Spleen (tissue), 11 donors: ENCODE measurements around the gene SETD1B. TPM values are rescaled to one million over a fixed set of nuclear protein-coding genes. Genes with fewer than 3 reads are reported as not detected.
A peak's percentile ranks its signal among the peaks of the same experiment; 100 is the strongest.

Experiments
- DNase-seq: peaks from one replicate; pipeline ENCODE4 v3.0.0-alpha.2; 2020
- H3K27ac ChIP-seq, 8 donors: fragments of 200-600 bp; sonication (generic) in 7 of 8; 1 replicate in 4 of 8; 2 replicates in 4 of 8; pipeline versions ENCODE4 v1.5.0 to v1.8.0; 2016 to 2021; ENCODE audit warnings: inconsistent platforms in 4 of 8, mild to moderate bottlenecking in 4 of 8, moderate library complexity in 1 of 8
- H3K27me3 ChIP-seq, 7 donors: fragments of 200-600 bp; sonication (generic) in 6 of 7; replicated peaks in 1 of 7; 1 replicate in 4 of 7; 2 replicates in 3 of 7; pipeline versions ENCODE4 v1.5.0 to v1.8.0; 2016 to 2021; ENCODE audit warnings: inconsistent platforms in 3 of 7, mild to moderate bottlenecking in 1 of 7
- H3K36me3 ChIP-seq, 6 donors: fragments of 200-600 bp; sonication (generic) in 5 of 6; 1 replicate in 4 of 6; 2 replicates in 2 of 6; pipeline versions ENCODE4 v1.5.0 to v1.8.0; 2016 to 2021; ENCODE audit warnings: inconsistent platforms in 2 of 6
- H3K4me1 ChIP-seq, 6 donors: fragments of 200-600 bp; sonication (generic) in 5 of 6; 1 replicate in 3 of 6; 2 replicates in 3 of 6; pipeline versions ENCODE4 v1.5.0 to v1.8.0; 2016 to 2021; ENCODE audit warnings: inconsistent platforms in 3 of 6
- H3K4me3 ChIP-seq, 8 donors: fragments of 200-600 bp; sonication (generic) in 7 of 8; 1 replicate in 4 of 8; 2 replicates in 4 of 8; pipeline versions ENCODE4 v1.5.0 to v1.8.0; 2016 to 2021; ENCODE audit warnings: inconsistent platforms in 4 of 8, mild to moderate bottlenecking in 4 of 8, moderate library complexity in 2 of 8
- H3K9me3 ChIP-seq, 8 donors: fragments of 200-600 bp; sonication (generic) in 7 of 8; 1 replicate in 4 of 8; 2 replicates in 4 of 8; pipeline versions ENCODE4 v1.5.0 to v1.8.0; 2016 to 2021; ENCODE audit warnings: inconsistent platforms in 4 of 8
- POLR2A ChIP-seq, 3 donors: fragments of 450-650 bp; IDR thresholded peaks; one replicate each; pipeline ENCODE4 v1.5.1; 2017; ENCODE audit warnings: antibody characterized with exemption in 3 of 3, mild to moderate bottlenecking in 1 of 3
- POLR2AphosphoS5 ChIP-seq, 3 donors: sonication (generic); formaldehyde crosslinking; IDR thresholded peaks; one replicate each; pipeline ENCODE4 v1.5.1; 2017; ENCODE audit warnings: antibody characterized with exemption in 3 of 3
- WGBS, 5 donors: extraction: QIAGEN DNeasy Blood & Tissue Kit in 3 of 5; methylation state at CpG; one replicate each; pipeline versions ENCODE4 v1.1.5 to v1.1.7; 2013 to 2018; 5-methylcytosine and 5-hydroxymethylcytosine counted together
- intact Hi-C: fragments of 100-400 bp; cut with DNase I; formaldehyde crosslinking; loops from one replicate; pipeline ENCODE4 v1.15.0; 2023; ENCODE audit warnings: low total_unique reads
- polyA plus RNA-seq, 3 donors: library from polyadenylated mRNA; stranded (reverse); fragments of 200-250 nt; gene quantifications; one replicate each; pipeline ENCODE4 v1.2.1, GENCODE V29; 2013
- total RNA-seq, 7 donors: library from RNA; depleted of rRNA in 3 of 7; stranded (reverse); fragments of >200 nt in 3 of 7; fragmentation: NEBNext Ultra II Directional in 4 of 7; extraction: Animal tissue kit (Norgen Biotek cat#: 25700) in 4 of 7; gene quantifications; one replicate each; pipeline versions ENCODE4 v1.1.0 to v1.2.1, GENCODE V29; 2016 to 2021
- TF ChIP-seq, protein P1 (sequence below), 11 experiments: fragments of 200-600 bp in 7 of 11; fragments of 450-650 bp in 4 of 11; sonication (generic) in 4 of 11; IDR thresholded peaks in 8 of 11; conservative IDR thresholded peaks in 3 of 11; 1 replicate in 7 of 11; 2 replicates in 4 of 11; pipeline versions ENCODE4 v1.4.0 to v1.8.0; 2016 to 2021; ENCODE audit warnings: antibody characterized with exemption in 11 of 11, inconsistent platforms in 4 of 11, mild to moderate bottlenecking in 1 of 11
- donor health status: healthy with polysubstance abuse.
- donor health status: DM: no; HTN: no; CAD: no; lungs with moderate emphysema.
- donor health status: DM: no; HTN: no; CAD: no.
- donor health status: Bipolar disorder and iron deficiency.
- donor health status: healthy.
- donor health status: DM: no; HTN: no; CAD: no.
- donor health status: DM: yes; HTN: yes; CAD: no.

SETD1B gene
- total and polyA plus RNA-seq, 10 donors, result 3.3 to 37.7 (median 22.1) TPM

DNA sequence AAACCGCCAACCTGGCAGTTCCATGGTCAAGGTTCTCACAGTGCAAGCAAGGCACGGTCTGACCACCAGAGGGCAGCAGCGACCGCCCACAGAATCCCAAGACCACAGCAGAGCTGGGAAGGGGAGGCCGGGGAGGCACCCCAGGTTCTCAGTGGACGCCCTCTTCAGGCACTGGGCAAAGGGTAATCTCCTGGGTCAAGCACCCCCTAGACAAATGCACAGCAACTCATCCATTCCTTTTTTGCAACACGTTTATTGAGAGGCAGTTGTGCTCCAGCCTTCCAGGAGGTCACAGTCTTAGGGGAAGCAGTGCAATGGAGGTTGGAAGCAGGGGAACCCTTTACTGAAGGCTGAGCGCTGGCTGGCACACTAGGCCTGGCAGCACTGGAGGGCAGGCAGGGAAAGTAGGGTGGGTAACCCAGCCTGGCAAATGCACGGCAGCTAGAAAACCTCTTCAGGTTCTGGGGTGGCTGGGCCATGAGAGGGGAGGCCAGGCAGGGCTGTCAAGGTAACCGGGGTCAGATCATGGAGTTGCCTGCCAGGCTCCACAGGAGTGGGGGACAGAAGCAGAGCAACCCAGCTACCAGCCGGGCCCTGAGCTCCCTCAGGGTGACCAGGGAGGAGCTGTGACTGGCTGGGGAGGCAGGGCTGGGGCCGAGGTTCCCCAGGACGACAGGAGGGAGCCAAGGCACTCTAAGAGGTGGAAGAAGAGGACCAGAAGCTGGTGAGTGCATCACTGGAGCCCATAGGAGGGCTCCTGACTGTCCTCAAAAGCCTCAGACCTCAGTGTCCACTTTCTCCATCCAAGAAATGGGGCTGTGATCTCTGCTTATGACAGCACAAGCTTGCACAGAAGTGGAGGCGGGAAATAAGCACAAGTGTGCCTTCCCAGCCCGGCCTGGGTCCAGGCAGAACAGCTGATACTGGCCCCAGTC is 8.5 kb upstream of the SETD1B start:
- Histone ChIP-seq H3K27ac (peak overlapping the region; percentile 93 to 100 (median 100)), H3K36me3 (peaks cover 0 to 49% (median 18%) of the 10 kb centered on the region in 6 donors), H3K4me1 (peaks cover 69 to 99% (median 94%) of the 10 kb centered on the region in 6 donors), H3K9me3 (no peaks in the 10 kb centered on the region), H3K27me3 (no peaks in the 10 kb centered on the region), H3K4me3 (peak overlapping the region in 5 of 8 donors; percentile 66 to 80 (median 72))
- DNase-seq, result peak; percentile 96
- intact Hi-C loops, result no loop called here
- 30 to 44% (median 39%) methylated on average over 13 to 15 of the region's 15 CpGs for WGBS, 5 donors
- TF ChIP-seq POLR2A (IDR thresholded peaks at IDR 0.05) (no peak), POLR2AphosphoS5 (IDR thresholded peaks at IDR 0.05) (peak; percentile 71 to 84 (median 78))
- TF ChIP-seq, protein P1, sequence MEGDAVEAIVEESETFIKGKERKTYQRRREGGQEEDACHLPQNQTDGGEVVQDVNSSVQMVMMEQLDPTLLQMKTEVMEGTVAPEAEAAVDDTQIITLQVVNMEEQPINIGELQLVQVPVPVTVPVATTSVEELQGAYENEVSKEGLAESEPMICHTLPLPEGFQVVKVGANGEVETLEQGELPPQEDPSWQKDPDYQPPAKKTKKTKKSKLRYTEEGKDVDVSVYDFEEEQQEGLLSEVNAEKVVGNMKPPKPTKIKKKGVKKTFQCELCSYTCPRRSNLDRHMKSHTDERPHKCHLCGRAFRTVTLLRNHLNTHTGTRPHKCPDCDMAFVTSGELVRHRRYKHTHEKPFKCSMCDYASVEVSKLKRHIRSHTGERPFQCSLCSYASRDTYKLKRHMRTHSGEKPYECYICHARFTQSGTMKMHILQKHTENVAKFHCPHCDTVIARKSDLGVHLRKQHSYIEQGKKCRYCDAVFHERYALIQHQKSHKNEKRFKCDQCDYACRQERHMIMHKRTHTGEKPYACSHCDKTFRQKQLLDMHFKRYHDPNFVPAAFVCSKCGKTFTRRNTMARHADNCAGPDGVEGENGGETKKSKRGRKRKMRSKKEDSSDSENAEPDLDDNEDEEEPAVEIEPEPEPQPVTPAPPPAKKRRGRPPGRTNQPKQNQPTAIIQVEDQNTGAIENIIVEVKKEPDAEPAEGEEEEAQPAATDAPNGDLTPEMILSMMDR (IDR thresholded peaks at IDR 0.05 in 8 of 11, conservative IDR thresholded peaks at IDR 0.05 in 3 of 11), result peak; percentile 90 to 98 (median 95)

DNA sequence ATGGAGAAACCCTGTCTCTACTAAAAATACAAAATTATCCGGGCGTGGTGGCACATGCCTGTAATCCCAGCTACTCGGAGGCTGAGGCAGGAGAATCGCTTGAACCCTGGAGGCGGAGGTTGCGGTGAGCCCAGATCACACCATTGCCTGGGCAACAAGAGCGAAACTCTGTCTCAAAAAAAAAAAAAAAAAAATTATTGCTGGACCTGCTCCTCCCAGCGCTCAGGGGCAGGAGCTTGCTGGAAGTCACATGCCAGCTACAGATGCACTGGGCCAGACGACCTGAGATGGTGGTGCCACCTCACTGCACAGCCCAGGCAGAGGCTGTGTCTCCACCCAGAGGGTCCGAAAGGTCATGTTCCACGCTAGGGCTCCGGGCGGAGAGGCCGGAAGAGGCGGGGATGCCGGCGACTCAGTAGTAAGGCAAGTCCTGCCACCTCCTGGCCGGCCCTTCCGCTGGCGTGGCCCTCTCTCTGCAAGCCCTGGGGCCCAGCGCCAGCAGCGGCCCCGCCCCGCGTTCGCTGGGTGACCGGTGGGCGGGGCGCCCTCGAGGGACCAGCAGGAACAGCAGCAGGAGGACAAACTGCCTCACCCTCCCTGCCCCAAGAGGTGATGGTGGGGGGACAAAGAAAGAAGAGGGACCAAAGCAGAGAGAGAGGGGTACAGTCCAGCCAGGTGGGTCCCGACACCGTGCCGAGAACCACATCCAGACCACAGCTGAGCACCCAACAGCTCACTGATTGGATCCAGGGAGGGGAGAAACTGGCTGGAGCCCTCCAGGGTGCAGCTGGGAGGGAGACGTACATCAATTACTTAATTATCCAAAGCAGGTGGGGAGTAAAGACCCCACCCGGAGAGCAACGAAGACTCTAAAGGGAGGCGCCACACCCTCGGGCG is 6.7 kb upstream of the SETD1B start:
- Histone ChIP-seq H3K4me3 (peak overlapping the region in 2 of 8 donors; percentile 4 to 92), H3K27ac (peak overlapping the region in 7 of 8 donors; percentile 65 to 100 (median 100)), H3K9me3 (no peaks in the 10 kb centered on the region), H3K4me1 (peaks cover 52 to 91% (median 76%) of the 10 kb centered on the region in 6 donors), H3K27me3 (no peaks in the 10 kb centered on the region), H3K36me3 (peaks cover 0 to 42% (median 18%) of the 10 kb centered on the region in 6 donors)
- intact Hi-C loops, result no loop called here
- 46 to 85% (median 67%) methylated on average over 33 to 39 of the region's 39 CpGs for WGBS, 5 donors
- peak; percentile 94 for DNase-seq
- no peak for TF ChIP-seq POLR2A (IDR thresholded peaks at IDR 0.05)
- TF ChIP-seq, protein P1 (IDR thresholded peaks at IDR 0.05 in 8 of 11, conservative IDR thresholded peaks at IDR 0.05 in 3 of 11), result peak in 8 of 11 experiments; percentile 14 to 56 (median 38)
- TF ChIP-seq POLR2AphosphoS5 (IDR thresholded peaks at IDR 0.05), result peak; percentile 82 to 91 (median 89)

DNA sequence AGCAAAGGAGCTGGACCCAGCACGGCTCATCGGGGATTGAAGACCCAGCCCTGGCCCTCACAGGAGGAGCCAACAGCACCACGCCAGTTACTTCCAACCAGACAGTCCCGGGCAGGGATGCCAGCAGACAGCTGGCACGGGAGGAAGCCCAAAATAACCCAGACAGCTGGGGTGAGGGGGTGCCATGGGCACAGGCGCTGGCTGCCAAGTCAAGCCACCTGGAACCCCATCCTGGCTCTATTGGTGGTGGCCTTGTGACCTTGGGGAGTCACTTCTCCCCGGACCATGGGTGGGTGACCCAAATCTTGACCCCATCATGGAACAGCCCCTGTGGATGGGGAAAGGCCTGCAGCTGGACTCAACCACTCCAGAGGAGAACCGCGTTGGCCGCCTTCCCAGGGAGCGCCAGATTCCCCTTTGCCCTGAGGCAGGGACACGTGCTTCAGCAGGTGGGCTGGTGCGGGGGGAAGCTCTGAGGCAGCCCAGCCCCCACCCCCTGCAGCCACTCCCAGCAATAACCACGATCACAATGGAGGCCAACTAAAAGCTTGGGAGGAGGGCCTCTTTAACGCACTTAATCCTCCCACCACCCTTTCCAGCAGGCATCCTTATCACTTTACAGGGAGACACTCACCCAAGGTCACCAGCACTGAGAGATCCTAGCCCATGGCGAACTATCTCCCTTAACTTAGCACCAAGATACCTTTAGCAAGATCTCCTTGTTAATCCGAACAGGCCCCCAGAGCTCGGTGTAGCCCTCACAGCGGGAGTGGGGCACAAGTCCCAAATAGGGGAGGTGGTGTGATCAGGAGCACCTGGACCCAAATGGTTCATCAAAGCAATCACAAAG is 5.6 kb upstream of the SETD1B start:
- intact Hi-C loops, result no loop called here

More for the DNA sequence above, 5.6 kb upstream of the SETD1B start:
- peak; percentile 85 for DNase-seq
- Histone ChIP-seq H3K27ac (peak overlapping the region; percentile 65 to 100 (median 100)), H3K27me3 (no peaks in the 10 kb centered on the region), H3K9me3 (no peaks in the 10 kb centered on the region), H3K36me3 (peaks cover 0 to 42% (median 18%) of the 10 kb centered on the region in 6 donors), H3K4me3 (peak overlapping the region in 4 of 8 donors; percentile 3 to 92 (median 82)), H3K4me1 (peaks cover 45 to 81% (median 68%) of the 10 kb centered on the region in 6 donors)
- TF ChIP-seq POLR2A (IDR thresholded peaks at IDR 0.05) (no peak), POLR2AphosphoS5 (IDR thresholded peaks at IDR 0.05) (peak; percentile 18 to 69 (median 51))
- WGBS, 5 donors, result 45 to 61% (median 54%) methylated on average over 14 to 19 of the region's 19 CpGs
